ENCODE results near the gene ZNF25. TPM values are rescaled to one million over a fixed set of nuclear protein-coding genes. Genes with fewer than 3 reads are reported as not detected.
"Not testable (repeated sequence)": the region's sequence is repeated elsewhere in the genome, so short reads cannot be mapped to it uniquely, and the experiment has no call there.

Gene ZNF25
- total RNA-seq, 6 donors from 2014 or later: 8.0 to 21.0 (median 11.1) TPM

- no peak for DNase-seq
- Histone ChIP-seq H3K9me3 (no peaks in the 10 kb centered on the region), H3K27me3 (no peaks in the 10 kb centered on the region), H3K4me1 (no peaks in the 10 kb centered on the region), H3K36me3 (no peaks in the 10 kb centered on the region), H3K4me3 (no peak overlapping the region), H3K27ac (no peak overlapping the region)
- WGBS, 2 donors: 44 to 54% methylated on average over 2 of the region's 2 CpGs
- TF ChIP-seq POLR2AphosphoS5 (IDR thresholded peaks at IDR 0.05): no peak
- no peak for TF ChIP-seq CTCF (IDR thresholded peaks at IDR 0.05)
- no peak for TF ChIP-seq POLR2A (IDR thresholded peaks at IDR 0.05)
- no peak for TF ChIP-seq EP300 (IDR thresholded peaks at IDR 0.05)
- no peak for ATAC-seq (ENCODE audit: low FRiP score in 2 of 2)
Observed at GRCh38 chr10:37930423-37930822, 46.0 kb downstream of the ZNF25 start.

GRCh38 chr10:37908165-37908564 lies 68.3 kb downstream of the ZNF25 start:
- H3K36me3 ChIP-seq; H3K27ac ChIP-seq; DNase-seq; H3K4me3 ChIP-seq; H3K9me3 ChIP-seq; H3K27me3 ChIP-seq; ATAC-seq (ENCODE audit: low FRiP score in 2 of 2); H3K4me1 ChIP-seq: not testable (repeated sequence)
- 82 to 83% methylated on average over 7 of the region's 7 CpGs for WGBS, 2 donors

DNA sequence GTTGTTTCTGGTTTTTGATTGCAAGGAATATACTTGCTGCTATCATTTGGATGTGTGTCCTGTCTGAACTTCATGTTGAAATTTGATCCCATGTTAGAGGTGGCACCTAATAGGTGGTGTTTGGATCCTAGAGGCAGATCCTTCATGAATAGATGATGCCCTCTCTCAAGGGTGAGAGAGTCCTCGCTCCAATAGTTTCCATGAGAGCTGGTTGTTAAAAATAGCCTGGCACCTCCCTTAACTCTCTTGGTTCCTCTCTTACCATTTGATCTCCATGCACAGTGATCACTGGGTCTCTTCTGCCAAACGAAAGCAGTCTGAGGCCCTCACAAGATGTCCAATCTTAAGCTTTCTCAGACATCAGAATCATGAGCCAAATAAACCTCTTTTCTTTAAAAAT lies 70.1 kb downstream of the ZNF25 start:
- H3K4me3 ChIP-seq: no peak overlapping the region
- DNase-seq: no peak
- ATAC-seq (ENCODE audit: low FRiP score in 2 of 2): no peak
- no peaks in the 10 kb centered on the region for H3K9me3 ChIP-seq
- H3K36me3 ChIP-seq: no peaks in the 10 kb centered on the region
- no peaks in the 10 kb centered on the region for H3K27me3 ChIP-seq
- WGBS, 2 donors: 49 to 50% methylated on average over 2 of the region's 2 CpGs
- H3K27ac ChIP-seq: no peak overlapping the region
- TF ChIP-seq CTCF (IDR thresholded peaks at IDR 0.05) (no peak), EP300 (IDR thresholded peaks at IDR 0.05) (no peak), POLR2AphosphoS5 (IDR thresholded peaks at IDR 0.05) (no peak), POLR2A (IDR thresholded peaks at IDR 0.05) (no peak)
- H3K4me1 ChIP-seq: no peaks in the 10 kb centered on the region

Small RNA genes lying within 50 kb of the gene (small RNA-seq; reads per million reads assigned to genes)
- gene RF00019: 0 reads per million in 4 donors

Other genes starting within 250 kb of the ZNF25 start
- gene ZNF248, start 119.0 kb downstream of the ZNF25 start, total RNA-seq: 10 to 100 TPM in 4 of 6 donors, 1 to 10 TPM in 2; 8.5 to 38.8 (median 11.0) TPM
- gene ZNF33A, start 34.0 kb upstream of the ZNF25 start, total RNA-seq: 10 to 100 TPM; 20.0 to 49.1 (median 22.9) TPM
- 10 to 100 TPM; 10.7 to 49.2 (median 17.3) TPM for gene ZNF37A, start 117.7 kb upstream of the ZNF25 start, total RNA-seq